ENCODE results near the gene LAMC1.

The LAMC1 gene

GRCh38 chr1:183029591-183030000 lies 6.4 kb downstream of the LAMC1 start (continued):
- TF ChIP-seq SCRT2 (tag by site-specific recombination; IDR thresholded peaks at IDR 0.05) (no peak), INSM2 (tag by site-specific recombination; IDR thresholded peaks at IDR 0.05) (peak; percentile 90), REST (tag by site-specific recombination; IDR thresholded peaks at IDR 0.05) (no peak), ZNF639 (tag by site-specific recombination; IDR thresholded peaks at IDR 0.05) (no peak), HOXC10 (CRISPR knock-in tag; IDR thresholded peaks at IDR 0.05) (no peak), YY2 (tag by site-specific recombination; IDR thresholded peaks at IDR 0.05) (no peak), ZNF580 (tag by site-specific recombination; IDR thresholded peaks at IDR 0.05) (no peak), ZNF596 (tag by site-specific recombination; IDR thresholded peaks at IDR 0.05) (no peak), ZSCAN30 (tag by site-specific recombination; IDR thresholded peaks at IDR 0.05) (no peak), ZFP37 (tag by site-specific recombination; IDR thresholded peaks at IDR 0.05) (peak; percentile 81), REPIN1 (tag by site-specific recombination; IDR thresholded peaks at IDR 0.05; ENCODE audit: low read depth) (no peak), ZNF670 (tag by site-specific recombination; IDR thresholded peaks at IDR 0.05; ENCODE audit: low read depth) (no peak), GLI2 (tag by site-specific recombination; IDR thresholded peaks at IDR 0.05; ENCODE audit: borderline replicate concordance, low read depth) (no peak), ZSCAN5A (tag by site-specific recombination; IDR thresholded peaks at IDR 0.05) (no peak), ZNF184 (tag by site-specific recombination; IDR thresholded peaks at IDR 0.05) (peak; percentile 57; the same call in 1 of the 2 replicates), ZNF24 (tag by site-specific recombination; IDR thresholded peaks at IDR 0.05) (0 out of 2 replicates have a peak, but pooled peaks have one; percentile 34)

GRCh38 chr1:183030053-183030452 lies 6.8 kb downstream of the LAMC1 start:
- H3K4me1 ChIP-seq (ENCODE audit: control insufficient read depth, insufficient read depth, low read length), result peaks cover 33% of the 10 kb centered on the region
- no peak overlapping the region for H3K27ac ChIP-seq (ENCODE audit: extremely low read depth, low read depth, low read length)
- no peak overlapping the region for H3K4me3 ChIP-seq (ENCODE audit: low read depth, low read length)
- ChIA-PET POLR2A (no interaction called here), CTCF (interaction anchor here (2.9 kb wide), 1 partner anchor 67 kb away, joined by 8 read pairs; no protein-coding TSS in a partner anchor)
- H3K36me3 ChIP-seq (ENCODE audit: control insufficient read depth in 2 of 2, insufficient read depth in 1 of 2, low read length in 2 of 2), result peaks cover 0 to 4% of the 10 kb centered on the region in 2 experiments; a peak in 2 of 3 replicates
- H3K9me3 ChIP-seq (ENCODE audit: control insufficient read depth, insufficient read depth, low read depth, low read length), result no peaks in the 10 kb centered on the region
- TF ChIP-seq ZNF580 (tag by site-specific recombination; IDR thresholded peaks at IDR 0.05), result no peak
- TF ChIP-seq BCL11A (tag by site-specific recombination; IDR thresholded peaks at IDR 0.05; ENCODE audit: low read depth), result no peak
- no peak for TF ChIP-seq ZNF10 (tag by site-specific recombination; IDR thresholded peaks at IDR 0.05)
- no peak for TF ChIP-seq ZNF514 (tag by site-specific recombination; IDR thresholded peaks at IDR 0.05)
- TF ChIP-seq ATF2 (tag by site-specific recombination; IDR thresholded peaks at IDR 0.05; ENCODE audit: low read depth), result no peak
- TF ChIP-seq BCL6B (tag by site-specific recombination; IDR thresholded peaks at IDR 0.05), result no peak
- TF ChIP-seq ZNF549 (tag by site-specific recombination; IDR thresholded peaks at IDR 0.05), result no peak
- TF ChIP-seq ZNF449 (tag by site-specific recombination; IDR thresholded peaks at IDR 0.05), result no peak
- no peak for TF ChIP-seq ZNF555 (tag by site-specific recombination; conservative IDR thresholded peaks at IDR 0.05)

Data from HEK293 (cell line).